ENCODE measurements around the gene COBLL1. TPM values are rescaled to one million over a fixed set of nuclear protein-coding genes. Genes with fewer than 3 reads are reported as not detected.

COBLL1 gene, protein sequence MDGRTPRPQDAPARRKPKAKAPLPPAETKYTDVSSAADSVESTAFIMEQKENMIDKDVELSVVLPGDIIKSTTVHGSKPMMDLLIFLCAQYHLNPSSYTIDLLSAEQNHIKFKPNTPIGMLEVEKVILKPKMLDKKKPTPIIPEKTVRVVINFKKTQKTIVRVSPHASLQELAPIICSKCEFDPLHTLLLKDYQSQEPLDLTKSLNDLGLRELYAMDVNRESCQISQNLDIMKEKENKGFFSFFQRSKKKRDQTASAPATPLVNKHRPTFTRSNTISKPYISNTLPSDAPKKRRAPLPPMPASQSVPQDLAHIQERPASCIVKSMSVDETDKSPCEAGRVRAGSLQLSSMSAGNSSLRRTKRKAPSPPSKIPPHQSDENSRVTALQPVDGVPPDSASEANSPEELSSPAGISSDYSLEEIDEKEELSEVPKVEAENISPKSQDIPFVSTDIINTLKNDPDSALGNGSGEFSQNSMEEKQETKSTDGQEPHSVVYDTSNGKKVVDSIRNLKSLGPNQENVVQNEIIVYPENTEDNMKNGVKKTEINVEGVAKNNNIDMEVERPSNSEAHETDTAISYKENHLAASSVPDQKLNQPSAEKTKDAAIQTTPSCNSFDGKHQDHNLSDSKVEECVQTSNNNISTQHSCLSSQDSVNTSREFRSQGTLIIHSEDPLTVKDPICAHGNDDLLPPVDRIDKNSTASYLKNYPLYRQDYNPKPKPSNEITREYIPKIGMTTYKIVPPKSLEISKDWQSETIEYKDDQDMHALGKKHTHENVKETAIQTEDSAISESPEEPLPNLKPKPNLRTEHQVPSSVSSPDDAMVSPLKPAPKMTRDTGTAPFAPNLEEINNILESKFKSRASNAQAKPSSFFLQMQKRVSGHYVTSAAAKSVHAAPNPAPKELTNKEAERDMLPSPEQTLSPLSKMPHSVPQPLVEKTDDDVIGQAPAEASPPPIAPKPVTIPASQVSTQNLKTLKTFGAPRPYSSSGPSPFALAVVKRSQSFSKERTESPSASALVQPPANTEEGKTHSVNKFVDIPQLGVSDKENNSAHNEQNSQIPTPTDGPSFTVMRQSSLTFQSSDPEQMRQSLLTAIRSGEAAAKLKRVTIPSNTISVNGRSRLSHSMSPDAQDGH
- 10 to 100 TPM; 52.1 to 82.8 TPM for total RNA-seq

DNA sequence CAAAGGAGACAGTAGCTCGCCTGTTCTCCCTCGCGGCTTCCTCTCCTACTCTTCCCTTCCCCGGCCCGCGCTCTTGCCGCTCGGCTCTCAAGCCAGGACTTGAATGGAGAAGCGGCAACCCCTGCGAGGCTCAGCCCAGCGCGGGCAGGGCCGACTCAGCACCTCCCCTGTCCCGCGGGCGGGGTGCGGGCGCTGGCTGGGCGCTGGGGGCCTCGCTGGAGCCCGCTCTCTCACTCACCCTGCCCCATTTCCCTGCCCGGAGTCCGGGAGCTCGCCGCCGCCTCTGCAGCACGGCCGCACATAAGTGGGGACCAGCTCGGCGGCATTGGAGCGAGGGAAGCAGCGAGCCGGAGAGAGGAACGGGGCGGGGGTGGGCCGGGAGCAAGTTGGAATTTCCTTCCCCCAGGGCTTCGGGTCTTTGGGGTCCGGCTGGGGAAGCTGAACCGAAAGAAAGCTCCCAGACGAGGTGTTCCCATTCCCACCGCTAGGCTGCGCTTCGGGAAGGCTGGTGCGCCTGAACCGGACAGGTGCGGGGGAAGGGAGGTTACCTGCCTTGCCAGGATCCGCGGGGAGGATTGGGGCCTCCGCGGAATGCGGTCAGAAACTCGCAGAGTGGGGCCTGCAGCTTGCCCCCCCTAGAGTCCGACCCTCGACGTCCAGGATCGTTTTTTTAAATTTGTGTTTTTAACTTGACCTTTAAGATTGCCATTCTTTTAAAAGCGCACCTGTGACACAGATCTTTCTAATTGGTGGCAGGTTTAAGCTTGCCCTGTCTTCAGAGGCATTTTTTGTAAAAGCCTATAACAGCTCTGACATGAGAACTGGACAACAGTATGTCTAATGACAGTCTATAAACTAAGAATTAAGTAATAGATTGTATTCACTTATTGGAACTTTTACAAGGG, at the start of gene COBLL1:
Gene COBLL1, minus strand, starts transcription at position 105 of the 905 bp plus-strand sequence. CDS start 627 bp downstream, outside the sequence.
- no peaks in the 10 kb centered on the region for H3K4me1 ChIP-seq (replicated peaks)
- H3K4me3 ChIP-seq: peak within 1 kb of the TSS; percentile 60 to 69
- H3K27me3 ChIP-seq (replicated peaks; ENCODE audit: insufficient read depth): no peaks in the 10 kb centered on the region
- peak; percentile 88 for DNase-seq (ENCODE audit: low spot score)
- TF ChIP-seq, protein P1, sequence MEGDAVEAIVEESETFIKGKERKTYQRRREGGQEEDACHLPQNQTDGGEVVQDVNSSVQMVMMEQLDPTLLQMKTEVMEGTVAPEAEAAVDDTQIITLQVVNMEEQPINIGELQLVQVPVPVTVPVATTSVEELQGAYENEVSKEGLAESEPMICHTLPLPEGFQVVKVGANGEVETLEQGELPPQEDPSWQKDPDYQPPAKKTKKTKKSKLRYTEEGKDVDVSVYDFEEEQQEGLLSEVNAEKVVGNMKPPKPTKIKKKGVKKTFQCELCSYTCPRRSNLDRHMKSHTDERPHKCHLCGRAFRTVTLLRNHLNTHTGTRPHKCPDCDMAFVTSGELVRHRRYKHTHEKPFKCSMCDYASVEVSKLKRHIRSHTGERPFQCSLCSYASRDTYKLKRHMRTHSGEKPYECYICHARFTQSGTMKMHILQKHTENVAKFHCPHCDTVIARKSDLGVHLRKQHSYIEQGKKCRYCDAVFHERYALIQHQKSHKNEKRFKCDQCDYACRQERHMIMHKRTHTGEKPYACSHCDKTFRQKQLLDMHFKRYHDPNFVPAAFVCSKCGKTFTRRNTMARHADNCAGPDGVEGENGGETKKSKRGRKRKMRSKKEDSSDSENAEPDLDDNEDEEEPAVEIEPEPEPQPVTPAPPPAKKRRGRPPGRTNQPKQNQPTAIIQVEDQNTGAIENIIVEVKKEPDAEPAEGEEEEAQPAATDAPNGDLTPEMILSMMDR (IDR thresholded peaks at IDR 0.05): peak; percentile 61 to 92 (median 86)
- peak; percentile 59 for TF ChIP-seq POLR2AphosphoS5 (IDR thresholded peaks at IDR 0.05)
- peak; percentile 28 for TF ChIP-seq POLR2A (IDR thresholded peaks at IDR 0.05)
- peak within 1 kb of the TSS; percentile 98 for H3K27ac ChIP-seq
- H3K36me3 ChIP-seq: no peaks in the 10 kb centered on the region
- intact Hi-C loops (cut with DNase I): loop anchor here (2.0 to 5.0 kb wide), 2 partner anchors 75 to 105 kb away; no protein-coding TSS in a partner anchor
- WGBS: under 1% methylated on average over 50 of the region's 57 CpGs
- H3K9me3 ChIP-seq: no peaks in the 10 kb centered on the region

DNA sequence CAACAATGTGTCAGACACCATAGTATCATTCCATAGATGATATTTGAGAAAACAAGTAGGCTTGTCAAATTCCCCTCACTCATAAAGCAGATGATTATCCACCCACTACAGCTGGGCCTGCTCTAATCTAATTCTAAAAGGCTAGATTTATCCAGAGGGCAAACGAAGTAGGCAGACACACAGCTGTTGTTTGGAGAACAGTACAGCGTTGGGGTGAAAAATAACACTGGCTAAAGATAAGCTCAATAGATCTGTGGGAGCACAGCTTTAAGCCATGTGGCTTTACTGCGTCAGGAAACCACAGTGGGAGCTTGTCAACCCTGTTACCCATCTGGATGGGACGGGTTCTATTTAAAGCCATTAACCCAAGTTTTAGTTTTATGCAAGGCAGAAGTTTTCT, 48.9 kb upstream of the COBLL1 start:
- H3K36me3 ChIP-seq: no peaks in the 10 kb centered on the region
- H3K4me3 ChIP-seq: no peak overlapping the region
- no peak for TF ChIP-seq POLR2A (IDR thresholded peaks at IDR 0.05)
- TF ChIP-seq POLR2AphosphoS5 (IDR thresholded peaks at IDR 0.05): no peak
- TF ChIP-seq, protein P1 (IDR thresholded peaks at IDR 0.05): no peak
- no peak overlapping the region for H3K27ac ChIP-seq
- no peaks in the 10 kb centered on the region for H3K9me3 ChIP-seq
- 44% methylated on average over 4 of the region's 4 CpGs for WGBS
- no peaks in the 10 kb centered on the region for H3K27me3 ChIP-seq (replicated peaks; ENCODE audit: insufficient read depth)
- intact Hi-C loops (cut with DNase I): no loop called here
- DNase-seq (ENCODE audit: low spot score): no peak
- no peaks in the 10 kb centered on the region for H3K4me1 ChIP-seq (replicated peaks)

DNA sequence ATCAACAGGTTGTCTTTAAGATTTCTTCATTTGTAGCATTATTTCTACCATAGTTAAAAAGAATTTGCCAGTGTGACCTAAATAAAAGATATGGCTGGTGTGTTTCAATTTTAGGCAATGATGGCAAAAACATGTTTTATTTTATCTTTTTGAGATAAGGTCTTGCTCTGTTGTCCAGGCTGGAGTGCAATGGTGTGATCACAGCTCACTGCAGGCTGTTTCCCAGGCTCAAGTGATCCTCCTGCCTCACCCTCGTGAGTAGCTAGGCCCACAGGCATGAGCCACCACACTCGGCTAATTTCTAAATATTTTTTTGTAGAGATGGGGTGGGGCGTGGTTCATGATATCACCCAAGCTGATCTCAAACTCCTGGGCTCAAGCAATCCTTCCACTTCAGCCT, 47.0 kb upstream of the COBLL1 start:
- DNase-seq (ENCODE audit: low spot score): no peak
- H3K27ac ChIP-seq: no peak overlapping the region
- WGBS: 90% methylated on average over 3 of the region's 3 CpGs
- intact Hi-C loops (cut with DNase I): no loop called here
- H3K27me3 ChIP-seq (replicated peaks; ENCODE audit: insufficient read depth): no peaks in the 10 kb centered on the region
- TF ChIP-seq POLR2A (IDR thresholded peaks at IDR 0.05) (no peak), POLR2AphosphoS5 (IDR thresholded peaks at IDR 0.05) (no peak)
- TF ChIP-seq, protein P1 (IDR thresholded peaks at IDR 0.05): no peak
- H3K9me3 ChIP-seq: no peaks in the 10 kb centered on the region
- H3K36me3 ChIP-seq: no peaks in the 10 kb centered on the region
- no peaks in the 10 kb centered on the region for H3K4me1 ChIP-seq (replicated peaks)
- no peak overlapping the region for H3K4me3 ChIP-seq

DNA sequence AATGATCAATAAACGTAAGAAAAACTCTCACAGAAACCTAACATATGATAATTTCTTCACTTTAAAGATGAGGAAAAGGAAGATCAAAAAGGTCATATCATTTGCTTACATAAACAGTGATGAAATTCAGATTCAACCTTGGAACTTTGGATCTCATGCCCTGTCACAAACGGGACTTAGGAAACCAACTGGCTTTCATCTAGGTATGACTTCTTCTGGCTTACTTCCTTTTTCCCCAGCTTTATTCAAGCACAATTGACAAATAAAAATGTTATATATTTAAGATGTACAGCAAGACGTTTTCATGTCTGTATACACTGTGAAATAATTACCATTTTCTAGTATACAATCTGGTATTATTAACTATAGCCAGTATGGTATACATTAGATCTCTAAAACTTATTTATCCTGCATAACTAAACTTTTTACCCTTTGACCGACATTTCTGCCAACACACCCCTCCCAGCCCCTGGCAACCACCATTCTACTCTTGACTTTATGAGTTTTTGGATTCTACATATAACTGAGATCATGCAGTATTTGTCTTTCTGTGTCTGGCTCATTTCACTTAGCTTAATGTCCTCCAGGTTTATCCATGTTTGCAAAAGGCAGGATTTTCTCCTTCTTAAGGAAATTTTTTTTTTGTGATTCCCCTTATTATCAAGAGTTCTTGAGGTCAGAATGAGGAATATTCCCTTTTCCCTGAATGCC, 46.0 kb upstream of the COBLL1 start:
- Histone ChIP-seq H3K4me1 (replicated peaks) (no peaks in the 10 kb centered on the region), H3K36me3 (no peaks in the 10 kb centered on the region), H3K9me3 (no peaks in the 10 kb centered on the region), H3K4me3 (no peak overlapping the region), H3K27ac (no peak overlapping the region), H3K27me3 (replicated peaks; ENCODE audit: insufficient read depth) (no peaks in the 10 kb centered on the region)
- TF ChIP-seq, protein P1 (IDR thresholded peaks at IDR 0.05): no peak
- TF ChIP-seq POLR2AphosphoS5 (IDR thresholded peaks at IDR 0.05) (no peak), POLR2A (IDR thresholded peaks at IDR 0.05) (no peak)
- intact Hi-C loops (cut with DNase I): no loop called here
- WGBS: 58% methylated on average over 4 of the region's 4 CpGs
- no peak for DNase-seq (ENCODE audit: low spot score)
